Neutrophil (primary cell): ENCODE data around the gene ACOXL.

Source experiments
- H3K27ac ChIP-seq: fragments of 200-600 bp; sonication (generic); 2 replicates; pipeline ENCODE4 v1.5.1; 2016; ENCODE audit warnings: mild to moderate bottlenecking, moderate library complexity
- H3K27me3 ChIP-seq: fragments of 200-600 bp; sonication (generic); 2 replicates; pipeline ENCODE4 v1.6.0; 2016; ENCODE audit warnings: mild to moderate bottlenecking
- H3K36me3 ChIP-seq: fragments of 200-600 bp; sonication (generic); 2 replicates; pipeline ENCODE4 v1.5.1; 2017
- H3K4me1 ChIP-seq, 2 experiments: fragments of 200-600 bp in 1 of 2; sonication (generic) in 1 of 2; 1 replicate in 1 of 2; 2 replicates in 1 of 2; pipeline versions ENCODE4 v1.5.1 to v1.6.1; 2013 to 2016; ENCODE audit warnings: low read depth in 1 of 2, low read length in 1 of 2, mild to moderate bottlenecking in 1 of 2, moderate library complexity in 1 of 2; ENCODE audit not compliant: control insufficient read depth in 1 of 2, insufficient read depth in 1 of 2
- H3K4me3 ChIP-seq, 2 experiments: fragments of 200-600 bp in 1 of 2; sonication (generic) in 1 of 2; 1 replicate in 1 of 2; 2 replicates in 1 of 2; pipeline ENCODE4 v1.5.1; 2013 to 2016; ENCODE audit warnings: low read depth in 1 of 2, low read length in 1 of 2, mild to moderate bottlenecking in 1 of 2, moderate library complexity in 1 of 2
- H3K9me3 ChIP-seq: fragments of 200-600 bp; sonication (generic); 2 replicates; pipeline ENCODE4 v1.5.1; 2016
- TF ChIP-seq, protein P1 (sequence below): fragments of 200-600 bp; sonication (generic); IDR thresholded peaks from 2 replicates; pipeline ENCODE4 v1.5.1; 2016; ENCODE audit warnings: antibody characterized with exemption

The ACOXL gene

DNA sequence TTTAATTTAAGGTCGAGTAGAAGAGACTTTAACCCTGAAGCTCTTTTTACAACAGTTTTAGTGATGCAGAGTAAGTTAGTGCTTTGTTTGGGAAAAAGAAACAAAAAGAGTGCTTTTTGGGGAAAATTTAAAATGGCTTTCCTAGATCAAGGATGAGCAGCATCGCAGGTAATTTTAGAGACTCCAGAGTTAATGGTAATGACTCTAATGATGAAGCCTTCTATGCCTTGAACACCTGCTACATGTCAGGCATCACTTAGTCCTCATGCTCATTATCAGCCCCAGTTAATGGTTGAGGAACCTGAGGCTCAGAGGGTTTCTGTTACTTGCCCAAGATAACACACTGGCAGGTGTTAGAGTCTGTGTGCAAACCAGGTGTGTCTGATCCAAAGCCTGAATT lies 167.8 kb downstream of the ACOXL start:
- TF ChIP-seq, protein P1, sequence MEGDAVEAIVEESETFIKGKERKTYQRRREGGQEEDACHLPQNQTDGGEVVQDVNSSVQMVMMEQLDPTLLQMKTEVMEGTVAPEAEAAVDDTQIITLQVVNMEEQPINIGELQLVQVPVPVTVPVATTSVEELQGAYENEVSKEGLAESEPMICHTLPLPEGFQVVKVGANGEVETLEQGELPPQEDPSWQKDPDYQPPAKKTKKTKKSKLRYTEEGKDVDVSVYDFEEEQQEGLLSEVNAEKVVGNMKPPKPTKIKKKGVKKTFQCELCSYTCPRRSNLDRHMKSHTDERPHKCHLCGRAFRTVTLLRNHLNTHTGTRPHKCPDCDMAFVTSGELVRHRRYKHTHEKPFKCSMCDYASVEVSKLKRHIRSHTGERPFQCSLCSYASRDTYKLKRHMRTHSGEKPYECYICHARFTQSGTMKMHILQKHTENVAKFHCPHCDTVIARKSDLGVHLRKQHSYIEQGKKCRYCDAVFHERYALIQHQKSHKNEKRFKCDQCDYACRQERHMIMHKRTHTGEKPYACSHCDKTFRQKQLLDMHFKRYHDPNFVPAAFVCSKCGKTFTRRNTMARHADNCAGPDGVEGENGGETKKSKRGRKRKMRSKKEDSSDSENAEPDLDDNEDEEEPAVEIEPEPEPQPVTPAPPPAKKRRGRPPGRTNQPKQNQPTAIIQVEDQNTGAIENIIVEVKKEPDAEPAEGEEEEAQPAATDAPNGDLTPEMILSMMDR: no peak
- Histone ChIP-seq H3K4me1 (no peaks in the 10 kb centered on the region), H3K4me3 (no peak overlapping the region), H3K36me3 (no peaks in the 10 kb centered on the region), H3K27ac (no peak overlapping the region), H3K9me3 (no peaks in the 10 kb centered on the region), H3K27me3 (no peaks in the 10 kb centered on the region)

DNA sequence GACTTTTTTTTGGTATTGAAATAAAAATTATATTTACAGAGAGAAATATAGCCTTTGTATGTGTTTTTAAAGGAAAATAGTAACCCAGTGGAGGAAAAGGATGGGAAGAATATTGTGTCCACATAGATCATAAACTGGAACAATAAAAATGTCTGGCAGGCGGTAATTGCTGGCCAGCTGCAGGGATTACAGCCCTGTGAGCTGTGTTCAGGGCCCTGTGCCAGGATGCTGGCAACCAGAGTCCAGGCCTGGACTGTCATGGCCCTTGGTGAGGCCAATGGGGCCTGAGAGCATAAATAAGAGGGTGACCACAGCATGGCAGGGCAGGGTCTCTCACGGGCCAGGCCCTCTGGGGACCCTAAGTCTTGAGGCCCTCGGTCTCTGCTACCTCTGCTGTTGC lies 171.2 kb downstream of the ACOXL start:
- Histone ChIP-seq H3K36me3 (no peaks in the 10 kb centered on the region), H3K27me3 (no peaks in the 10 kb centered on the region), H3K4me1 (no peaks in the 10 kb centered on the region), H3K4me3 (no peak overlapping the region), H3K9me3 (no peaks in the 10 kb centered on the region), H3K27ac (no peak overlapping the region)
- TF ChIP-seq, protein P1: no peak

DNA sequence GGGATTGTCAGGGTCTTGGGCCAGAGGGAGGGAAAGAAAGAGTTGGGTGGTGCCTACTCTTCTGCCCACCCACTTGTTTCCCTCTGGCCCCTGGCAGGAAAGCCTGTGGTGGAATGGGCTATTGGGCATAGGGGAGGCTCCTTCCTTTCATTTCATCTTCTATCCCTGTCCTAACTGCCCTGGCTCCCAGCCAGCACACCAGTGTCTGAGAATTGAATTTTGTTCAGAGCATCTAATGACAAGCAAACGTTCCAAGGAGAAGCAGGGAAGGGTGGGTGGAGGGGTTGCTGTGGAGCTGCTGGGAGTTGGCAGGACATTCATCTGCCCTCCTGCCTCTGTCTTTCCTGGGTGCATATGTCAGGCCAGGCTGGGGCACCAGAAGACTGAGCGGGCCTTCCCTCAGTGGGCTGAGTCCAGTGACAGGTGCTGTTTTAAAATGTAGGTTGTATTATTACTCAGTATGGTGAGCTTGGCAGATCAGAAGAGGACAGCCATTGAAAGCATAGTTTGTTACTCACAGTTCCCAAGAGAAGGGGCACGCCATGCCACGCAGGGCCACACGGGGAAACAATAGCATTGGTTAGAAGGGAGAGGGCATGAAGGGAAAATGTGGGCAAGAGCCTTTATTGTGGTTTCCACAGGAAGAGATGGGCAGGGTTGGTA lies 171.9 kb downstream of the ACOXL start:
- Histone ChIP-seq H3K4me1 (no peaks in the 10 kb centered on the region), H3K9me3 (no peaks in the 10 kb centered on the region), H3K27me3 (no peaks in the 10 kb centered on the region), H3K36me3 (no peaks in the 10 kb centered on the region), H3K4me3 (no peak overlapping the region), H3K27ac (no peak overlapping the region)
- TF ChIP-seq, protein P1: no peak

DNA sequence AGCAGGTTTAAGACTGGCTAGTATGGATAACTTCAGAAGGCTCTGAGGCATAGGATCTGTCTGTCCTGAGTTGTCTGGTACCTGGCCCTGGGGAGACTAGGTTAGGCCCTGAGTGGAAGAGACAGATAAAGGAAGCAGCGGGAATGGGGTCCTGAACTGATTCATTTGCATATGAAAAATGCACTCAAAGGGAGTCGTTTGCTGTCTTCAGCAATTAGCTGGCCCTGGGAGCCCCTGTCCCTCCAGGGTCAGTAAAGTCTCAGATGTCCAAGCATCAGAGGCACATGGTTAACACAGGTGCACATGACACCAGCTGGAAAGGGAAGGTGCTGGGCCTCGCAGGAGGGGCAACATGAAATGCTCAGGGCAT lies 172.4 kb downstream of the ACOXL start:
- H3K4me3 ChIP-seq: no peak overlapping the region
- no peaks in the 10 kb centered on the region for H3K9me3 ChIP-seq
- no peak overlapping the region for H3K27ac ChIP-seq
- no peaks in the 10 kb centered on the region for H3K36me3 ChIP-seq
- TF ChIP-seq, protein P1: no peak
- H3K27me3 ChIP-seq: no peaks in the 10 kb centered on the region
- H3K4me1 ChIP-seq: no peaks in the 10 kb centered on the region

DNA sequence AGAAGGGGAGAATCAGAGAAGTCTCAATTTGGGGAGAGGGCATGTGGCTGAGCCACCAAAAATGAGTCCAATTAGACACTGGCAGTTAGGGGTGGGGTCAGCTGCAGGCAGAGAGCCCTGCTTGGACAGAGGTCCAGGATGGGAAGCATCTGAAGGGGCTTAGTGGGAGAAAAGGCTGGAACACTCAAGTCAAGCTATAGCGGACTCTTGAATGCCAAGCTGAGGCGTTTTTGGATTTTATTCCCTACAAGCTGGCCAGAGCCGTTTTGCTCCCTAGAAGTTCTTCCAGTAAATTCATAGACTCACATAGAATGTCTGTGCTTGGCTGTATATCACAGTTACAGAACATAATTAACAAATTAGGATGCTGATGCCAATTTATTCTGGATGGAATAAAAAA lies 172.8 kb downstream of the ACOXL start:
- Histone ChIP-seq H3K4me1 (no peaks in the 10 kb centered on the region), H3K27me3 (no peaks in the 10 kb centered on the region), H3K36me3 (no peaks in the 10 kb centered on the region), H3K9me3 (no peaks in the 10 kb centered on the region), H3K4me3 (no peak overlapping the region), H3K27ac (no peak overlapping the region)
- TF ChIP-seq, protein P1: no peak
